B cell (primary cell): ENCODE measurements around the gene FAM200B. TPM values are rescaled to one million over a fixed set of nuclear protein-coding genes. Genes with fewer than 3 reads are reported as not detected.

Source experiments
- ATAC-seq: fragments of 200-7000 bp; cut with Tn5 transposase; one replicate; pipeline ENCODE4 v1.10.0; 2021; ENCODE audit warnings: low read depth, mild to moderate bottlenecking, moderate number of reproducible peaks, moderate library complexity
- CTCF ChIA-PET: fragments of 350-600 bp; sonication (Branson Sonifier 250); formaldehyde crosslinking; loops from one replicate; lab custom pipeline; 2021; ENCODE audit warnings: antibody characterized with exemption, inconsistent platforms; lab: Charles Lee
- POLR2A ChIA-PET: fragments of 350-600 bp; sonication (Branson Sonifier 250); formaldehyde crosslinking; loops from one replicate; lab custom pipeline; 2021; ENCODE audit warnings: antibody characterized with exemption; lab: Charles Lee
- DNase-seq: peaks from one replicate; pipeline ENCODE4 v3.0.0; 2013
- H2AFZ ChIP-seq: 2 replicates; pipeline ENCODE4 v1.6.1; 2012; ENCODE audit warnings: mild to moderate bottlenecking, low read depth, low read length; ENCODE audit not compliant: insufficient read depth, poor library complexity, severe bottlenecking
- H3K27ac ChIP-seq, 2 donors: 1 replicate in 1 of 2; 2 replicates in 1 of 2; pipeline ENCODE4 v1.5.1; 2012 to 2013; ENCODE audit warnings: low read length in 2 of 2, mild to moderate bottlenecking in 2 of 2, moderate library complexity in 1 of 2
- H3K27me3 ChIP-seq, 4 experiments: fragments of 200-600 bp in 1 of 4; sonication (generic) in 1 of 4; replicated peaks in 1 of 4; 1 replicate in 2 of 4; 2 replicates in 2 of 4; pipeline versions ENCODE4 v1.6.1 to v1.7.0; 2013 to 2016; ENCODE audit warnings: low read length in 3 of 4, mild to moderate bottlenecking in 2 of 4, mixed read lengths in 1 of 4, moderate library complexity in 1 of 4; ENCODE audit not compliant: insufficient read depth in 4 of 4, control insufficient read depth in 3 of 4; ENCODE audit errors: control extremely low read depth in 1 of 4
- H3K36me3 ChIP-seq, 2 experiments: replicated peaks in 1 of 2; 1 replicate in 1 of 2; 2 replicates in 1 of 2; pipeline versions ENCODE4 v1.6.1 to v1.7.1; 2013; ENCODE audit warnings: low read length in 1 of 2; ENCODE audit not compliant: insufficient read depth in 2 of 2, control insufficient read depth in 1 of 2; ENCODE audit errors: control extremely low read depth in 1 of 2, extremely low read depth in 1 of 2
- H3K4me1 ChIP-seq, 2 donors: fragments of 200-600 bp in 1 of 2; sonication (generic) in 1 of 2; 1 replicate in 1 of 2; 2 replicates in 1 of 2; pipeline versions ENCODE4 v1.5.1 to v1.6.1; 2013 to 2017; ENCODE audit warnings: low read length in 2 of 2; ENCODE audit not compliant: control insufficient read depth in 2 of 2, insufficient read depth in 2 of 2
- H3K4me2 ChIP-seq: replicated peaks from 2 replicates; pipeline ENCODE3; 2012; ENCODE audit warnings: mild to moderate bottlenecking, low read depth, low read length; ENCODE audit not compliant: poor library complexity, severe bottlenecking
- H3K4me3 ChIP-seq, 5 experiments: fragments of 200-600 bp in 1 of 5; sonication (generic) in 1 of 5; 1 replicate in 3 of 5; 2 replicates in 2 of 5; pipeline versions ENCODE4 v1.5.1 to v1.7.0; 2011 to 2016; ENCODE audit warnings: low read length in 4 of 5, mild to moderate bottlenecking in 4 of 5, low read depth in 2 of 5, control low read depth in 1 of 5, moderate library complexity in 1 of 5; ENCODE audit not compliant: insufficient read depth in 1 of 5; ENCODE audit errors: control extremely low read depth in 1 of 5, extremely low read depth in 1 of 5
- H3K79me2 ChIP-seq: fragments of 200-600 bp; sonication (generic); one replicate; pipeline ENCODE4 v1.6.0; 2016; ENCODE audit warnings: low read length; ENCODE audit not compliant: control insufficient read depth, insufficient read depth
- H3K9ac ChIP-seq: fragments of 200-600 bp; sonication (generic); 2 replicates; pipeline ENCODE4 v1.6.1; 2017; ENCODE audit warnings: mild to moderate bottlenecking, low read length, moderate library complexity
- H3K9me3 ChIP-seq, 3 donors: one replicate each; pipeline versions ENCODE4 v1.6.1 to v1.7.1; 2013; ENCODE audit warnings: low read length in 2 of 3; ENCODE audit not compliant: control insufficient read depth in 2 of 3, insufficient read depth in 1 of 3; ENCODE audit errors: control extremely low read depth in 1 of 3
- H4K20me1 ChIP-seq: 2 replicates; pipeline ENCODE4 v1.6.0; 2012; ENCODE audit warnings: mild to moderate bottlenecking, low read length; ENCODE audit not compliant: insufficient read depth, control insufficient read depth, poor library complexity, severe bottlenecking
- H3K27ac Mint-ChIP-seq: one replicate; pipeline ENCODE4 v1.8.0; 2021; ENCODE audit warnings: mixed read lengths
- H3K27me3 Mint-ChIP-seq: one replicate; pipeline ENCODE4 v1.8.0; 2021; ENCODE audit warnings: mixed read lengths
- H3K4me1 Mint-ChIP-seq: one replicate; pipeline ENCODE4 v1.8.0; 2021; ENCODE audit warnings: mixed read lengths
- H3K4me3 Mint-ChIP-seq: one replicate; pipeline ENCODE4 v1.8.0; 2021; ENCODE audit warnings: mixed read lengths
- H3K9me3 Mint-ChIP-seq: one replicate; pipeline ENCODE4 v1.8.0; 2022; ENCODE audit warnings: mixed read lengths; ENCODE audit not compliant: insufficient read depth
- EZH2 ChIP-seq: IDR thresholded peaks from 2 replicates; pipeline ENCODE4 v1.6.1; 2012; ENCODE audit warnings: borderline replicate concordance, low read depth, mild to moderate bottlenecking, moderate library complexity, low read length; ENCODE audit not compliant: insufficient read depth, poor library complexity, severe bottlenecking
- WGBS: methylation state at CpG from one replicate; pipeline ENCODE4 v1.1.5; 2013; ENCODE audit warnings: missing lambda C conversion rate; ENCODE audit not compliant: insufficient coverage; 5-methylcytosine and 5-hydroxymethylcytosine counted together
- intact Hi-C: fragments of 100-400 bp; cut with micrococcal nuclease; formaldehyde crosslinking; loops from one replicate; pipeline ENCODE4 v1.10.0; 2022
- polyA plus RNA-seq: library from polyadenylated mRNA; depleted of rRNA; stranded (reverse); fragments of >200 nt; gene quantifications from 2 replicates; pipeline ENCODE4 v1.2.3, GENCODE V29; 2012
- total RNA-seq, 2 donors: library from RNA; stranded (reverse); fragments of 120-200 nt in 1 of 2; gene quantifications; 1 replicate in 1 of 2; 2 replicates in 1 of 2; pipeline versions ENCODE4 v1.2.3 to v1.2.4, GENCODE V29; 2013 to 2022
- TF ChIP-seq, protein P1 (sequence below): fragments of 200-600 bp; IDR thresholded peaks from one replicate; pipeline ENCODE4 v1.8.0; 2022; ENCODE audit warnings: antibody characterized with exemption, mild to moderate bottlenecking

Gene FAM200B
- total and polyA plus RNA-seq, 2 donors (not counting 1 experiment from before 2014, with no cell fraction given), result 10.3 to 12.1 TPM

DNA sequence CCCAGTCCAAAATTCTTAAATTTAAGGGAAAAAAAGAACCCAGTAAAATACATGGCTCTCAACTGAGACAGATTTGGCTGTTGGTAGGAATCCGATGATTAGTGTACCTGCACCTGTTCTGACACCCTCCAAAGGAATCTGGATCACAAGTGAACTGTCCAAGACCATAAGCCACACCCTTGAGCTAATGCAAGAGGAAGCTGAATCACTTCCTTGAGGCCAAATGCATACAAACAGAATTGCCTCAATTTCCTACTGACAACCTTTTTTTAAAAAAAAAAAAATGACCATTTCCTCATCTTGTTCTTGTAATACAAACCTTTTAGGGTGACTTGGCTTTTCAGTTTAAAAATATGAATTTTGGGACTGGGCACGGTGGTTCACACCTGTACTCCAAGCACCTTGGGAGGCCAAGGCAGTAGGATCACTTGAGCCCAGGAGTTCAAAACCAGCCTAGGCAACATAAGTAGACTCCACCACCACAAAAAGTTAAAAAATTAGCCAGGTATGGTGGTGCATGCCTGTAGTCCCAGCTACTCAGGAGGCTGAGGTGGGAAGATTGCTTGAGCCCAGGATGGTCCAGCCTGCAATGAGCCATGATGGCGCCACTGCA, 15.8 kb upstream of the FAM200B start:
- intact Hi-C loops, result no loop called here
- Histone ChIP-seq H3K4me3 (no peak overlapping the region), H3K4me1 (peaks cover 6 to 8% of the 10 kb centered on the region in 2 donors), H3K9me3 (no peaks in the 10 kb centered on the region), H4K20me1 (no peaks in the 10 kb centered on the region), H3K27me3 (no peaks in the 10 kb centered on the region), H3K36me3 (no peaks in the 10 kb centered on the region), H3K79me2 (no peaks in the 10 kb centered on the region), H3K9ac (no peak overlapping the region), H2AFZ (no peak overlapping the region), H3K27ac (no peak overlapping the region), H3K4me2 (no peak overlapping the region)
- H3K4me1 Mint-ChIP-seq, result peaks cover 8% of the 10 kb centered on the region
- ChIA-PET CTCF (interaction anchor here (0.9 kb wide), 1 partner anchor 93 kb away, joined by 4 read pairs; no protein-coding TSS in a partner anchor), POLR2A (no interaction called here)
- no peak overlapping the region for H3K27ac Mint-ChIP-seq
- WGBS, result no CpG with 5 or more reads among the region's 3 CpGs
- H3K27me3 Mint-ChIP-seq, result no peaks in the 10 kb centered on the region
- H3K9me3 Mint-ChIP-seq, result no peaks in the 10 kb centered on the region
- ATAC-seq (no peak), DNase-seq (no peak)
- TF ChIP-seq EZH2, result no peak
- TF ChIP-seq, protein P1, sequence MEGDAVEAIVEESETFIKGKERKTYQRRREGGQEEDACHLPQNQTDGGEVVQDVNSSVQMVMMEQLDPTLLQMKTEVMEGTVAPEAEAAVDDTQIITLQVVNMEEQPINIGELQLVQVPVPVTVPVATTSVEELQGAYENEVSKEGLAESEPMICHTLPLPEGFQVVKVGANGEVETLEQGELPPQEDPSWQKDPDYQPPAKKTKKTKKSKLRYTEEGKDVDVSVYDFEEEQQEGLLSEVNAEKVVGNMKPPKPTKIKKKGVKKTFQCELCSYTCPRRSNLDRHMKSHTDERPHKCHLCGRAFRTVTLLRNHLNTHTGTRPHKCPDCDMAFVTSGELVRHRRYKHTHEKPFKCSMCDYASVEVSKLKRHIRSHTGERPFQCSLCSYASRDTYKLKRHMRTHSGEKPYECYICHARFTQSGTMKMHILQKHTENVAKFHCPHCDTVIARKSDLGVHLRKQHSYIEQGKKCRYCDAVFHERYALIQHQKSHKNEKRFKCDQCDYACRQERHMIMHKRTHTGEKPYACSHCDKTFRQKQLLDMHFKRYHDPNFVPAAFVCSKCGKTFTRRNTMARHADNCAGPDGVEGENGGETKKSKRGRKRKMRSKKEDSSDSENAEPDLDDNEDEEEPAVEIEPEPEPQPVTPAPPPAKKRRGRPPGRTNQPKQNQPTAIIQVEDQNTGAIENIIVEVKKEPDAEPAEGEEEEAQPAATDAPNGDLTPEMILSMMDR, result no peak
- no peak overlapping the region for H3K4me3 Mint-ChIP-seq

DNA sequence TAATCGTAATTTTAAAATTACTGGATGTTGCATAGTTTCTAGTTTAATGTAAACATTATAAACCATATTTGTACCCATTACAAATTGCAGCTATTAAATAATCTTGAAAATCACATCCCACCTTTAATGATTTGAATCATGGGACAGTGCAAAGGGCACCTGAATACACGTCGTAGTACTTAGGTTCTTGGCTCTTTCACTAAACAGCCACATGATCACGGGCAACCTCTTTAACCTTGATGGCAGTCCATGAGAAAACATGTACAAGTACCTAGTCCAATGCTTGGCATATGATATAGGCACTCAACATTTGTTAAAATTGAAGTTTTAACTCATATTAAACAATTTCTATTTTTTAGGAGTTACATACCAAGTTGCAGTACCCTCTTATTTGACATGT, 14.6 kb upstream of the FAM200B start:
- no peak overlapping the region for H2AFZ ChIP-seq
- H3K27ac Mint-ChIP-seq, result no peak overlapping the region
- no peak overlapping the region for H3K4me3 Mint-ChIP-seq
- H3K9me3 ChIP-seq, result no peaks in the 10 kb centered on the region
- ChIA-PET CTCF (interaction anchor here (0.9 kb wide), 2 partner anchors 12 to 94 kb away, joined by 3 to 4 read pairs; partner anchors contain the start of gene FBXL5), POLR2A (no interaction called here)
- ATAC-seq (no peak), DNase-seq (no peak)
- no peaks in the 10 kb centered on the region for H3K27me3 ChIP-seq
- TF ChIP-seq, protein P1, result no peak
- TF ChIP-seq EZH2, result no peak
- peaks cover 18% of the 10 kb centered on the region for H3K4me1 Mint-ChIP-seq
- H3K27ac ChIP-seq, result no peak overlapping the region
- H3K4me2 ChIP-seq, result no peak overlapping the region
- H3K4me3 ChIP-seq, result no peak overlapping the region
- H3K27me3 Mint-ChIP-seq, result no peaks in the 10 kb centered on the region
- intact Hi-C loops, result no loop called here
- H3K79me2 ChIP-seq, result no peaks in the 10 kb centered on the region
- 100% methylated on average over 3 of the region's 4 CpGs for WGBS
- H3K36me3 ChIP-seq, result no peaks in the 10 kb centered on the region
- H3K9me3 Mint-ChIP-seq, result no peaks in the 10 kb centered on the region
- peaks cover 8 to 9% of the 10 kb centered on the region in 2 donors for H3K4me1 ChIP-seq
- no peak overlapping the region for H3K9ac ChIP-seq
- no peaks in the 10 kb centered on the region for H4K20me1 ChIP-seq
